ENCODE data around the gene SERPINA1. TPM values are rescaled to one million over a fixed set of nuclear protein-coding genes. Genes with fewer than 3 reads are reported as not detected.

Gene SERPINA1
- total RNA-seq, 1 experiment from 2014 or later: 150 TPM

DNA sequence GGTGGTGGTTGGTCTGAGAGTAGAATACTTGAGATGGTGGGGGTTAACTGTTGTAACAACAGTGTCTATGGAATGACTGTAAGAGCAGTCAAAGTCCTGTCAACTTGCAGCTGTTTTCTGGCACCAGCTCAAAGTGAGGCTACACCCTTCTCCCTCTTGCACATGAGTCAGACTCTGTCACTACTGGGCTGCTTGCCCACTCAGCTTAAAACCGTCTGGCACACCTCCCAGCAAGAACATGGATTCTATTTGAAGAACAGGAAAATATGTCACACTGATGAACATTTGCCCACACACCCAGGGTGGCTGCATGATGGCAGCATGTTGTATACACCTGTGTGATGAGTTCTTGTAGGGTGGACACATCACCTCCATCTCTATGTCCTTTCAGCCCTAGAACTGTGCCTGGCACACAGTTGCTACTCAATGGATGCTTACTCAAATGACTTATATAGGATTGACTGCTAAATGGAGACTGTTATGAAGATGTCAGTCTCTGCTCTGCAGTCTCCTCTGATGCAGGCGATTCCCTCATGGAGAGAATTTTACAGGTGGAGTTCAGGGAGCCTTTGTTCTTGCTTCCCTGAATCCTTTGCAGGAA, 46.0 kb downstream of the SERPINA1 start:
- POLR2A ChIA-PET: no interaction called here
- BruUV-seq (replicated peaks): no TSS peak
- peaks cover 21% of the 10 kb centered on the region for H3K4me1 Mint-ChIP-seq (ENCODE audit: low read depth, unreplicated experiment)
- intact Hi-C loops (cut with micrococcal nuclease; ENCODE audit: unreplicated experiment): no loop called here
- no peak overlapping the region for H3K27ac Mint-ChIP-seq (ENCODE audit: unreplicated experiment)
- H3K36me3 Mint-ChIP-seq (ENCODE audit: insufficient read depth, unreplicated experiment): no peaks in the 10 kb centered on the region
- no peaks in the 10 kb centered on the region for H3K36me3 ChIP-seq (ENCODE audit: control insufficient read depth, insufficient read depth, low read length)
- no peak for DNase-seq
- CTCF ChIA-PET: no interaction called here
- H3K4me3 Mint-ChIP-seq (ENCODE audit: unreplicated experiment): no peak overlapping the region
- H3K9me3 Mint-ChIP-seq (ENCODE audit: unreplicated experiment): no peaks in the 10 kb centered on the region
- no peaks in the 10 kb centered on the region for H3K27me3 ChIP-seq (replicated peaks; ENCODE audit: control insufficient read depth, insufficient read depth, low read length)
- H3K4me3 ChIP-seq (ENCODE audit: low read depth, low read length): no peak overlapping the region
- no peaks in the 10 kb centered on the region for H3K9me3 ChIP-seq
- no peak for TF ChIP-seq CTCF (IDR thresholded peaks at IDR 0.05; ENCODE audit: insufficient read depth in 1 of 2, low read depth in 1 of 2, low read length in 1 of 2, severe bottlenecking in 1 of 2, unreplicated experiment in 1 of 2)
- peaks cover 27% of the 10 kb centered on the region for H3K4me1 ChIP-seq
- H3K27me3 Mint-ChIP-seq (ENCODE audit: insufficient read depth, unreplicated experiment): no peaks in the 10 kb centered on the region

DNA sequence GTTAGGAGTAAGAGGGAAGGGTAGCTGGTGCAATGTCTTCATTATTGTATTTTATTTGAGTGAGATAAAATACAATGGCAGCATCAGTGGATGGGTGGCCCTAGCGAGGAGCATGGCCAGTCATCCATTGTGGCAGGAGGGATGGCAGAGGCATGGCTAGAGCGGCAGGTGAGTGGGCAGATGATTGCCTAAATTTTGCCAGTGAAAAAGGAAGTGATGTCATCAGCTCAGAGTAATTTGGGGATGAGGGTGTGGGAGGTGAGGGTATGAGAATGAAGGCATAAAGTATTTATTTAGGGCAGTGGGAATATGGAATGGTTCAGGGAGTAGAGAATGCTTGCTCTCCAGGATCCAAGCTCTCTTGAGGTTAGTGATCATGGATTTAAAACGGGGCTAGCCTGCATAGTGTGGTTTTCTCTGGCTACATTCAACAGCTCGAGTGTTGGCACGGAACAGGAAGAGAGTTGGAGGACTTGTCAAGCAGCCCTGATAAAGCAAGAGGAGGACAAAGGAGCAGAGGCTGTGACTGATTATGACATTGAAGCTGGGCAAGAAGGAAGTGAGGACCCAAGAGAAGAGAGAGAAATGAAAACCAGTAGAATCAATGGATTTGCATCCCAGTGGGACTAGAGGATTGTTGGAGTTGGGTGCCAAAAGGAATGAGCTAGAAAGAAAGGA, 46.6 kb downstream of the SERPINA1 start:
- no peaks in the 10 kb centered on the region for H3K9me3 Mint-ChIP-seq (ENCODE audit: unreplicated experiment)
- Histone ChIP-seq H3K36me3 (ENCODE audit: control insufficient read depth, insufficient read depth, low read length) (no peaks in the 10 kb centered on the region), H3K4me3 (ENCODE audit: low read depth, low read length) (no peak overlapping the region), H3K4me1 (peaks cover 27% of the 10 kb centered on the region), H3K9me3 (no peaks in the 10 kb centered on the region), H3K27me3 (replicated peaks; ENCODE audit: control insufficient read depth, insufficient read depth, low read length) (no peaks in the 10 kb centered on the region)
- H3K27ac Mint-ChIP-seq (ENCODE audit: unreplicated experiment): no peak overlapping the region
- no peak overlapping the region for H3K4me3 Mint-ChIP-seq (ENCODE audit: unreplicated experiment)
- peaks cover 21% of the 10 kb centered on the region for H3K4me1 Mint-ChIP-seq (ENCODE audit: low read depth, unreplicated experiment)
- TF ChIP-seq CTCF (IDR thresholded peaks at IDR 0.05; ENCODE audit: insufficient read depth in 1 of 2, low read depth in 1 of 2, low read length in 1 of 2, severe bottlenecking in 1 of 2, unreplicated experiment in 1 of 2): no peak
- intact Hi-C loops (cut with micrococcal nuclease; ENCODE audit: unreplicated experiment): loop anchor here (2.0 kb wide), 1 partner anchor 49 kb away; the partner anchor contains the start of gene SERPINA10
- no peak for DNase-seq
- ChIA-PET CTCF (no interaction called here), POLR2A (no interaction called here)
- no peaks in the 10 kb centered on the region for H3K36me3 Mint-ChIP-seq (ENCODE audit: insufficient read depth, unreplicated experiment)
- no peaks in the 10 kb centered on the region for H3K27me3 Mint-ChIP-seq (ENCODE audit: insufficient read depth, unreplicated experiment)
- no TSS peak for BruUV-seq (replicated peaks)

- intact Hi-C loops (cut with micrococcal nuclease; ENCODE audit: unreplicated experiment): loop anchor here (1.0 to 2.0 kb wide), 2 partner anchors 21 to 48 kb away; partner anchors contain the start of gene SERPINA10
- H3K9me3 Mint-ChIP-seq (ENCODE audit: unreplicated experiment): no peaks in the 10 kb centered on the region
- Histone ChIP-seq H3K36me3 (ENCODE audit: control insufficient read depth, insufficient read depth, low read length) (no peaks in the 10 kb centered on the region), H3K4me3 (ENCODE audit: low read depth, low read length) (no peak overlapping the region), H3K9me3 (no peaks in the 10 kb centered on the region), H3K27me3 (replicated peaks; ENCODE audit: control insufficient read depth, insufficient read depth, low read length) (no peaks in the 10 kb centered on the region), H3K4me1 (peaks cover 27% of the 10 kb centered on the region)
- H3K27ac Mint-ChIP-seq (ENCODE audit: unreplicated experiment): peak overlapping the region; percentile 9
- DNase-seq: peak in 1 of 2 experiments; percentile 47
- TF ChIP-seq CTCF (IDR thresholded peaks at IDR 0.05; ENCODE audit: insufficient read depth in 1 of 2, low read depth in 1 of 2, low read length in 1 of 2, severe bottlenecking in 1 of 2, unreplicated experiment in 1 of 2): no peak
- BruUV-seq (replicated peaks): no TSS peak
- CTCF ChIA-PET: no interaction called here
- POLR2A ChIA-PET: no interaction called here
- peaks cover 21% of the 10 kb centered on the region for H3K4me1 Mint-ChIP-seq (ENCODE audit: low read depth, unreplicated experiment)
- no peak overlapping the region for H3K4me3 Mint-ChIP-seq (ENCODE audit: unreplicated experiment)
- H3K36me3 Mint-ChIP-seq (ENCODE audit: insufficient read depth, unreplicated experiment): no peaks in the 10 kb centered on the region
- no peaks in the 10 kb centered on the region for H3K27me3 Mint-ChIP-seq (ENCODE audit: insufficient read depth, unreplicated experiment)
Measured at GRCh38 chr14:94340533-94340932, 47.9 kb downstream of the SERPINA1 start.

Measured in Caco-2 (cell line).